Heart left ventricle (tissue), 13 donors: Measurements from ENCODE around the gene CCNQ.

Source experiments
- CTCF ChIP-seq, 12 donors: fragments of 200-600 bp; sonication (generic) in 4 of 12; IDR thresholded peaks; one replicate each; pipeline versions ENCODE4 v1.5.0 to v1.8.0; 2018 to 2022; ENCODE audit warnings: antibody characterized with exemption in 12 of 12, mild to moderate bottlenecking in 5 of 12
- POLR2A ChIP-seq, 2 donors: fragments of 450-650 bp; IDR thresholded peaks; one replicate each; pipeline ENCODE4 v1.6.1; 2017; ENCODE audit warnings: antibody characterized with exemption in 2 of 2, mild to moderate bottlenecking in 2 of 2, moderate library complexity in 2 of 2
- donor health status: ischemic (EF 13 %, LVEDD 7.1; RV severe dilation, severe dysfunction).
- donor health status: DM: no; HTN: yes; CAD: no.
- donor health status: DM: no; HTN: no; CAD: no.
- donor health status: ischemic (EF 25% LVEDD 6.9; RV normal size, moderate dysfunction).
- donor health status: ischemic (EF 25% LVEDD 5.7; RV mildly dilated, moderate dysfunction).
- donor health status: ischemic (EF 35%, LVEDD 5.7; RV mildly dilated, moderate dysfunction).
- donor health status: nonischemic (EF 11% LVEDD 7.7; RV severe dilation, severe dysfunction).
- donor health status: DM: yes; HTN: yes; CAD: no.
- donor health status: PGD.
- donor health status: ischemic (EF 29% LVEDD 5.4; RV normal size, mild dysfunction).
- donor health status: nonischemic (EF 23%, LVEDD 6.1; RV moderate dilation, normal function).

DNA sequence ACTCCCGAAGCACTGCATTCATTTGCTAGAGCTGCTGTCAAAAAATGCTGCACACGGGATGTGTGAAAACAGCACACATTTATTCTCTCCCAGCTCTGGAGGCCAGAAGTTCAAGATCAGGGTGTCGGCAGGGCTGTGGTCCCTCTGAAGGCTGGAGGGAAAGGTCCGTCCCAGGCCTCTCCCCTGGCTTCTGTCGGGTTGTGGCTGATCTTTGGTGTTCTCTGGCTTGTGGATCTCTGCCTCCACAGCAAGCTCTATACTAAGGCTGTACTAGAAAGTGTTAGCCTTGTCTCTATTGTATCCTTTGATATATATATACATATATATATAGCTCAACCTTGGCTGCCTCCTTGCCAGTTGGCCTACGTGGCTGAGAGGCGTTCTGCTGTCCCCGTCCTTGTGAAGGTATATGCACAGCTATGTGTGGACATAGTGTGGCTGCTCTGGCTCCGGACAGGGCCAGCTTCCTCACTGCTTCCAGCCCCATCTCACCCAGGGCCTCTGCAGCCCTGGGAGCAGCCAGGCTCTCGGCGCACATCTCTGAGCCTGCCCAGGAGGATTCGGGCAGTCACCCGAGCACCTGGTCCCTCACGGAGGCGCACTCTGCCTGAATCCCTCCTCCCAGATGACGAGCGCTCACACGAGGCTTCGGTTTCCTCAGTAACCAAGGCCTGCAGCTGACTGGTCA, 33.1 kb upstream of the CCNQ start:
- TF ChIP-seq CTCF (IDR thresholded peaks at IDR 0.05) (no peak), POLR2A (IDR thresholded peaks at IDR 0.05) (no peak)
